Activated T-cell treated with anti-CD3 and anti-CD28 coated beads, Interleukin-2, amount 50 U/mL, for 24 hours (primary cell): ENCODE measurements around the gene BICD1.

ENCODE experiments used
- DNase-seq: peaks from one replicate; pipeline ENCODE4 v3.0.0-alpha.2; 2020
- H3K27ac Mint-ChIP-seq: 2 replicates; pipeline ENCODE4 v1.8.0; 2020; ENCODE audit warnings: mild to moderate bottlenecking, mixed read lengths
- H3K27me3 Mint-ChIP-seq: 2 replicates; pipeline ENCODE4 v1.8.0; 2020; ENCODE audit warnings: mixed read lengths
- H3K36me3 Mint-ChIP-seq: 2 replicates; pipeline ENCODE4 v1.8.0; 2020; ENCODE audit warnings: low read depth, mixed read lengths
- H3K4me1 Mint-ChIP-seq: 2 replicates; pipeline ENCODE4 v1.8.0; 2020; ENCODE audit warnings: low read depth, mixed read lengths
- H3K4me3 Mint-ChIP-seq: 2 replicates; pipeline ENCODE4 v1.8.0; 2020; ENCODE audit warnings: mild to moderate bottlenecking, moderate library complexity, mixed read lengths
- H3K9me3 Mint-ChIP-seq: 2 replicates; pipeline ENCODE4 v1.8.0; 2020; ENCODE audit warnings: mixed read lengths

Gene BICD1

GRCh38 chr12:32146074-32146873, 39.6 kb downstream of the BICD1 start:
- Mint-ChIP-seq H3K27me3 (no peaks in the 10 kb centered on the region), H3K4me3 (no peak overlapping the region), H3K9me3 (no peaks in the 10 kb centered on the region), H3K4me1 (no peaks in the 10 kb centered on the region), H3K27ac (no peak overlapping the region), H3K36me3 (peaks cover 13% of the 10 kb centered on the region)
- no peak for DNase-seq

- no peaks in the 10 kb centered on the region for H3K9me3 Mint-ChIP-seq
- no peaks in the 10 kb centered on the region for H3K27me3 Mint-ChIP-seq
- no peaks in the 10 kb centered on the region for H3K4me1 Mint-ChIP-seq
- H3K4me3 Mint-ChIP-seq = no peak overlapping the region
- H3K36me3 Mint-ChIP-seq = peaks cover 13% of the 10 kb centered on the region
- DNase-seq = no peak
- no peak overlapping the region for H3K27ac Mint-ChIP-seq
These were observed 41.7 kb downstream of the BICD1 start for GRCh38 chr12:32148372-32148771.

GRCh38 chr12:32149489-32149888, 42.8 kb downstream of the BICD1 start:
- Mint-ChIP-seq H3K27ac (no peak overlapping the region), H3K27me3 (no peaks in the 10 kb centered on the region), H3K9me3 (no peaks in the 10 kb centered on the region), H3K4me1 (no peaks in the 10 kb centered on the region), H3K36me3 (peaks cover 13% of the 10 kb centered on the region), H3K4me3 (no peak overlapping the region)
- DNase-seq = no peak

GRCh38 chr12:32151086-32151485, 44.4 kb downstream of the BICD1 start:
- Mint-ChIP-seq H3K27me3 (no peaks in the 10 kb centered on the region), H3K27ac (no peak overlapping the region), H3K4me1 (no peaks in the 10 kb centered on the region), H3K36me3 (peaks cover 13% of the 10 kb centered on the region), H3K9me3 (no peaks in the 10 kb centered on the region), H3K4me3 (no peak overlapping the region)
- DNase-seq = no peak

- Mint-ChIP-seq H3K4me1 (no peaks in the 10 kb centered on the region), H3K27ac (no peak overlapping the region), H3K9me3 (no peaks in the 10 kb centered on the region), H3K4me3 (no peak overlapping the region), H3K27me3 (no peaks in the 10 kb centered on the region), H3K36me3 (peaks cover 13% of the 10 kb centered on the region)
- no peak for DNase-seq
These were observed 44.9 kb downstream of the BICD1 start for GRCh38 chr12:32151552-32151951.

GRCh38 chr12:32155041-32155440, 48.4 kb downstream of the BICD1 start:
- H3K36me3 Mint-ChIP-seq = peaks cover 8% of the 10 kb centered on the region
- no peaks in the 10 kb centered on the region for H3K27me3 Mint-ChIP-seq
- no peaks in the 10 kb centered on the region for H3K9me3 Mint-ChIP-seq
- H3K27ac Mint-ChIP-seq = no peak overlapping the region
- no peaks in the 10 kb centered on the region for H3K4me1 Mint-ChIP-seq
- no peak overlapping the region for H3K4me3 Mint-ChIP-seq
- DNase-seq = no peak

GRCh38 chr12:32155961-32156529, 49.4 kb downstream of the BICD1 start:
- Mint-ChIP-seq H3K27me3 (no peaks in the 10 kb centered on the region), H3K4me1 (peaks cover 4% of the 10 kb centered on the region), H3K4me3 (no peak overlapping the region), H3K27ac (no peak overlapping the region), H3K36me3 (peaks cover 3% of the 10 kb centered on the region), H3K9me3 (no peaks in the 10 kb centered on the region)
- DNase-seq = no peak

- H3K27ac Mint-ChIP-seq = no peak overlapping the region
- no peaks in the 10 kb centered on the region for H3K9me3 Mint-ChIP-seq
- no peak overlapping the region for H3K4me3 Mint-ChIP-seq
- H3K4me1 Mint-ChIP-seq = peaks cover 8% of the 10 kb centered on the region
- H3K36me3 Mint-ChIP-seq = peaks cover 6% of the 10 kb centered on the region
- no peak for DNase-seq
- H3K27me3 Mint-ChIP-seq = no peaks in the 10 kb centered on the region
These were observed 51.9 kb downstream of the BICD1 start for GRCh38 chr12:32158525-32158924.

- H3K27me3 Mint-ChIP-seq = no peaks in the 10 kb centered on the region
- H3K4me3 Mint-ChIP-seq = no peak overlapping the region
- H3K27ac Mint-ChIP-seq = no peak overlapping the region
- H3K4me1 Mint-ChIP-seq = peaks cover 8% of the 10 kb centered on the region
- H3K36me3 Mint-ChIP-seq = peaks cover 6% of the 10 kb centered on the region
- DNase-seq = no peak
- H3K9me3 Mint-ChIP-seq = no peaks in the 10 kb centered on the region
These were observed 52.7 kb downstream of the BICD1 start for GRCh38 chr12:32159381-32159780.

GRCh38 chr12:32159925-32160324, 53.3 kb downstream of the BICD1 start:
- Mint-ChIP-seq H3K4me3 (no peak overlapping the region), H3K36me3 (peaks cover 9% of the 10 kb centered on the region), H3K27ac (no peak overlapping the region), H3K27me3 (no peaks in the 10 kb centered on the region), H3K9me3 (no peaks in the 10 kb centered on the region), H3K4me1 (peaks cover 8% of the 10 kb centered on the region)
- no peak for DNase-seq

GRCh38 chr12:32161058-32161457, 54.4 kb downstream of the BICD1 start:
- Mint-ChIP-seq H3K27ac (no peak overlapping the region), H3K36me3 (peaks cover 9% of the 10 kb centered on the region), H3K4me3 (no peak overlapping the region), H3K4me1 (peaks cover 8% of the 10 kb centered on the region), H3K27me3 (no peaks in the 10 kb centered on the region), H3K9me3 (no peaks in the 10 kb centered on the region)
- DNase-seq = no peak

- Mint-ChIP-seq H3K4me1 (peaks cover 8% of the 10 kb centered on the region), H3K27ac (no peak overlapping the region), H3K27me3 (no peaks in the 10 kb centered on the region), H3K36me3 (peaks cover 11% of the 10 kb centered on the region), H3K4me3 (no peak overlapping the region), H3K9me3 (no peaks in the 10 kb centered on the region)
- no peak for DNase-seq
These were observed 56.9 kb downstream of the BICD1 start for GRCh38 chr12:32163596-32163995.

- no peaks in the 10 kb centered on the region for H3K9me3 Mint-ChIP-seq
- DNase-seq = no peak
- no peak overlapping the region for H3K27ac Mint-ChIP-seq
- no peaks in the 10 kb centered on the region for H3K4me1 Mint-ChIP-seq
- H3K36me3 Mint-ChIP-seq = peaks cover 6% of the 10 kb centered on the region
- H3K4me3 Mint-ChIP-seq = no peak overlapping the region
- H3K27me3 Mint-ChIP-seq = no peaks in the 10 kb centered on the region
These were observed 59.9 kb downstream of the BICD1 start for GRCh38 chr12:32166510-32166909.

- no peak overlapping the region for H3K4me3 Mint-ChIP-seq
- H3K27me3 Mint-ChIP-seq = no peaks in the 10 kb centered on the region
- H3K36me3 Mint-ChIP-seq = peaks cover 4% of the 10 kb centered on the region
- no peaks in the 10 kb centered on the region for H3K4me1 Mint-ChIP-seq
- no peak overlapping the region for H3K27ac Mint-ChIP-seq
- no peaks in the 10 kb centered on the region for H3K9me3 Mint-ChIP-seq
- DNase-seq = no peak
These were observed 63.9 kb downstream of the BICD1 start for GRCh38 chr12:32170437-32170998.

- peaks cover 5% of the 10 kb centered on the region for H3K36me3 Mint-ChIP-seq
- no peak overlapping the region for H3K4me3 Mint-ChIP-seq
- H3K27me3 Mint-ChIP-seq = no peaks in the 10 kb centered on the region
- no peaks in the 10 kb centered on the region for H3K9me3 Mint-ChIP-seq
- no peak for DNase-seq
- no peaks in the 10 kb centered on the region for H3K4me1 Mint-ChIP-seq
- H3K27ac Mint-ChIP-seq = no peak overlapping the region
These were observed 64.6 kb downstream of the BICD1 start for GRCh38 chr12:32171211-32171610.
